ENCODE measurements around the gene INTS6. TPM values are rescaled to one million over a fixed set of nuclear protein-coding genes. Genes with fewer than 3 reads are reported as not detected.

Gene INTS6
- total and polyA plus RNA-seq, 8 donors, result 25.0 to 47.3 (median 41.8) TPM

DNA sequence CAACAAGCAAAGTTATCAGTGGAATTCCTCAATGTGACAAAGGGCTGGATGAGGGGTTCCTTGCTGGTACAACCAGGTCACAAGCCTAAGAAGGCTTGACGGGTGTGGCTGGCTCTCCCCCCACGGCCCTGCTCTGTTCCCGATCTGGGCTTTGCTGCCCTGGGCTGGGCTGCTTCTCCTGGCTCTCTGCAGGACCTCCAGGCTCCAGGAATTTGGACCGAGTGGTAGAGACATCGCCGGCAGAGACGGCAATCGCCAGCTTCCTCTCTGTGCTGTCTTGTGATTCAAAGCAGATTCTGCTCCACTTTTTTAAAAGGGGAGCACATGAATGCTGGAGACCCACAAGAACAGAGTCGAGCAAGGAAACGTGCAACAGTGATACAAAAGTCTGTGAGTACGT, 113.5 kb downstream of the INTS6 start, which contains the start of gene SERPINE3:
Gene SERPINE3 (plus strand): TSS at position 338 of the 400 bp plus-strand sequence. CDS start 1,401 bp downstream, outside the sequence.
- no peak within 1 kb of the TSS for H3K4me3 ChIP-seq
- H3K27ac ChIP-seq, result no peak within 1 kb of the TSS
- no peaks in the 10 kb centered on the region for H3K9me3 ChIP-seq
- H3K36me3 ChIP-seq, result no peaks in the 10 kb centered on the region
- intact Hi-C loops (cut with DNase I), result no loop called here
- DNase-seq (no peak), ATAC-seq (no peak)
- no peak for TF ChIP-seq CTCF (IDR thresholded peaks at IDR 0.05)
- H3K4me1 ChIP-seq, result no peaks in the 10 kb centered on the region
- H3K27me3 ChIP-seq, result no peaks in the 10 kb centered on the region

GRCh38 chr13:51336746-51337145, 116.1 kb downstream of the INTS6 start:
- Histone ChIP-seq H3K27me3 (no peaks in the 10 kb centered on the region), H3K9me3 (no peaks in the 10 kb centered on the region), H3K36me3 (no peaks in the 10 kb centered on the region), H3K4me3 (no peak overlapping the region), H3K4me1 (no peaks in the 10 kb centered on the region), H3K27ac (no peak overlapping the region)
- no peak for TF ChIP-seq CTCF (IDR thresholded peaks at IDR 0.05)
- DNase-seq, result no peak
- intact Hi-C loops (cut with DNase I), result no loop called here
- no peak for ATAC-seq

GRCh38 chr13:51333826-51334225, 119.0 kb downstream of the INTS6 start:
- no peak for TF ChIP-seq CTCF (IDR thresholded peaks at IDR 0.05)
- DNase-seq, result no peak
- Histone ChIP-seq H3K4me1 (no peaks in the 10 kb centered on the region), H3K27ac (no peak overlapping the region), H3K9me3 (no peaks in the 10 kb centered on the region), H3K36me3 (no peaks in the 10 kb centered on the region), H3K27me3 (no peaks in the 10 kb centered on the region), H3K4me3 (no peak overlapping the region)
- no peak for ATAC-seq
- intact Hi-C loops (cut with DNase I), result no loop called here

DNA sequence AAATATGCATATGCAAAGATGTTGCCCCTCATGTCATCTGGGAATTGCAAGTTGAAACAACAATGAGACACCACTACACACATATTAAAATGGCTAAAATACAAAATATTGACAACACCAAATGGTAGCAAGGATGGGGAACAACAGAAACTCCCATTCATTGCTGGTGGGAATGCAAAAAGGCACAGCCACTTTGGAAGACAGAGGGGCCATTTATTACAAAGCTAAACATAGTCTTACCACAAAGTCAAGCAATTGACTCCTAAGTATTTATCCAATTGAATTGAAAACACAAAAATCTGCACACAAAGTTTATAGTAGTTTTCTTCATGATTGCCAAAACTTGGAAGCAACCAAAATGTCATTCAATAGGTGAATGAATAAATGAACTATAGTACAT, 119.4 kb downstream of the INTS6 start:
- H3K4me3 ChIP-seq, result no peak overlapping the region
- no peak for TF ChIP-seq CTCF (IDR thresholded peaks at IDR 0.05)
- no peak for DNase-seq
- no peaks in the 10 kb centered on the region for H3K27me3 ChIP-seq
- no peak overlapping the region for H3K27ac ChIP-seq
- H3K4me1 ChIP-seq, result no peaks in the 10 kb centered on the region
- intact Hi-C loops (cut with DNase I), result no loop called here
- H3K36me3 ChIP-seq, result no peaks in the 10 kb centered on the region
- no peak for ATAC-seq
- H3K9me3 ChIP-seq, result no peaks in the 10 kb centered on the region

DNA sequence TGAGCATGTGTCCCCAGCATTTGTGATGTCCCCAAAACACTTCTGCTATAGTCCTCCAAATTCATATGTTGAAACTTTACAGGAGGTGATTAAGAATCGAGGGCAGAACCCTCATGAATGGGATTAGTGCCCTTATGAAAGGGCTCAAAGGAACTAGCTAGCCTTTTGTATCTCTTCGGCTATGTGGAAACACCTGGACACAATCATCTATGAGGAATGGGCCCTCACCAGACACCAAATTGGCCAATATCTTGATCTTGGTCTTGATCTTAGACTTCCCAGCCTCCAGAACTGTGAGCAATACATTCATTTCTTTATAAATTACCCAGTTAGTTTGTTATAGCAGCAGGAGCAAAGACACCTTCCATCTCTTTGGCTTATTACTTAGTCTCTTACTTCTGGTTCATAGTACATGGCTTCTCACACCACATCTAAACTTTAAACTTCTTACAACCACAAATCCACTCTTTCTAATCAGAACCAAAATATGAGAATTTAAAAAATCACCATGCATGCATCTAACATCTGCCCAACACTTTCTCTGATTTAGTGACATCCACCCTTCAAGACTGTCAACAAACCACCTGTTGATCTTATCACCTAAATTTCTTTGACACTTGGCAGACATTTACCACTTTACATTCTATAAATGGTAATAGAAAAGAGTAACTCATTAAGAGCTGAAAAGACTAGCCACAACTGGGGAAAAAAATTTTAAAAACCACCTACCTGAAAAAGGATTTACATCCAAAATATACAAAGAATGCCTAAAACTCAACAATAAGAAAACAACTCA, 120.1 kb downstream of the INTS6 start:
- Histone ChIP-seq H3K4me1 (no peaks in the 10 kb centered on the region), H3K27me3 (no peaks in the 10 kb centered on the region), H3K36me3 (no peaks in the 10 kb centered on the region), H3K9me3 (no peaks in the 10 kb centered on the region), H3K27ac (no peak overlapping the region), H3K4me3 (no peak overlapping the region)
- ATAC-seq (no peak), DNase-seq (no peak)
- intact Hi-C loops (cut with DNase I), result no loop called here
- TF ChIP-seq CTCF (IDR thresholded peaks at IDR 0.05), result no peak

Data from left lung (tissue), 10 donors.